Mucosa of descending colon (tissue), 3 donors: ENCODE results near the gene CREG2. TPM values are rescaled to one million over a fixed set of nuclear protein-coding genes. Genes with fewer than 3 reads are reported as not detected.
A peak's percentile ranks its signal among the peaks of the same experiment; 100 is the strongest.

Source experiments
- ATAC-seq: fragments of 200-7000 bp; cut with Tn5 transposase; one replicate; pipeline ENCODE4 v1.9.1; 2020; ENCODE audit warnings: mild to moderate bottlenecking, moderate library complexity
- DNase-seq, 3 donors: peaks; one replicate each; pipeline ENCODE4 v3.0.0-alpha.2; 2020
- H3K36me3 ChIP-seq: fragments of 200-600 bp; one replicate; pipeline ENCODE4 v1.8.0; 2021; ENCODE audit warnings: low read depth, mild to moderate bottlenecking
- H3K4me1 ChIP-seq: fragments of 200-600 bp; one replicate; pipeline ENCODE4 v1.8.0; 2021; ENCODE audit warnings: low read depth, mild to moderate bottlenecking
- H3K4me3 ChIP-seq: fragments of 200-600 bp; one replicate; pipeline ENCODE4 v1.8.0; 2021; ENCODE audit warnings: mild to moderate bottlenecking
- H3K9me3 ChIP-seq: fragments of 200-600 bp; one replicate; pipeline ENCODE4 v1.8.0; 2021; ENCODE audit warnings: mild to moderate bottlenecking
- CTCF ChIP-seq: fragments of 200-600 bp; IDR thresholded peaks from one replicate; pipeline ENCODE4 v1.8.0; 2022; ENCODE audit warnings: antibody characterized with exemption, mild to moderate bottlenecking
- intact Hi-C, 2 donors: fragments of 100-400 bp; cut with DNase I in 1 of 2; cut with micrococcal nuclease in 1 of 2; formaldehyde crosslinking; loops; one replicate each; pipeline versions ENCODE4 v1.11.0 to v1.11.1; 2022; cut with DNase I, micrococcal nuclease
- total RNA-seq, 3 donors: library from RNA; stranded (reverse); fragmentation: NEBNext Ultra II Directional in 2 of 3; extraction: Animal tissue kit (Norgen Biotek cat#: 25700) in 2 of 3; gene quantifications; one replicate each; pipeline versions ENCODE4 v1.2.1 to v1.2.4, GENCODE V29; 2021 to 2023
- donor health status: DM: no; HTN: no; CAD: no; lungs with moderate emphysema.
- donor health status: DM: no; HTN: no; CAD: no.
- donor health status: DM: no; HTN: yes; CAD: no.

Gene CREG2
- total RNA-seq, 3 donors from 2014 or later: 0.19 to 1.1 TPM; not detected in 1

GRCh38 chr2:101386599-101387150 lies 628 bp downstream of the CREG2 start:
- Histone ChIP-seq H3K9me3 (no peaks in the 10 kb centered on the region), H3K4me1 (peaks cover 3% of the 10 kb centered on the region), H3K36me3 (no peaks in the 10 kb centered on the region), H3K4me3 (no peak overlapping the region)
- no peak for TF ChIP-seq CTCF
- DNase-seq (peak in 1 of 3 donors; percentile 27), ATAC-seq (peak; percentile 49)
- intact Hi-C loops: no loop called here

GRCh38 chr2:101383016-101383541 lies 4.2 kb downstream of the CREG2 start:
- no peak for ATAC-seq
- TF ChIP-seq CTCF: no peak
- H3K36me3 ChIP-seq: no peaks in the 10 kb centered on the region
- no peaks in the 10 kb centered on the region for H3K9me3 ChIP-seq
- intact Hi-C loops: no loop called here
- peaks cover 3% of the 10 kb centered on the region for H3K4me1 ChIP-seq
- H3K4me3 ChIP-seq: no peak overlapping the region
- no peak for DNase-seq

DNA sequence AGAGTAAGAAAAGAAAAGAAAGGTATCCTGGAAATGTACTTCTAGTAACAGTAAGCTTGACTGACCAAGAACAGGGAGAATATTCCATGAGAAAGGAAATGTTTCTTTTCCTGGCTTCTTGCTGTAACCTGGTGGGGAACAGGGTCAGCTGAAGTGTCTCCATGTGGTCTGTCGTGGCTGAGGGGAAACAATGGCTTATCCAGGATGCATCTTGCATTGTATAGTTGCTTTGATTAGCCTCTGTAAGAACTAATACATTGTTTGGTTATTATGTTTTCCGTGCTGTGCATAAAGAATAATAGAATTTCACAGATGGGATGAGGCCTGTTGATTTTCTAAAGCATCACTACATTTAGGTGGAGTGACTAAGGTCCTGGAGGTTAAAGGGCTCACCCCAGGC lies 4.9 kb downstream of the CREG2 start:
- ATAC-seq (no peak), DNase-seq (no peak)
- Histone ChIP-seq H3K4me1 (peaks cover 1% of the 10 kb centered on the region), H3K9me3 (no peaks in the 10 kb centered on the region), H3K36me3 (no peaks in the 10 kb centered on the region), H3K4me3 (no peak overlapping the region)
- no peak for TF ChIP-seq CTCF
- intact Hi-C loops: no loop called here

- no peaks in the 10 kb centered on the region for H3K36me3 ChIP-seq
- TF ChIP-seq CTCF: no peak
- DNase-seq: peak in 1 of 3 donors; percentile 13
- H3K4me1 ChIP-seq: no peaks in the 10 kb centered on the region
- H3K4me3 ChIP-seq: no peak overlapping the region
- ATAC-seq: peak; percentile 42
- intact Hi-C loops: no loop called here
- no peaks in the 10 kb centered on the region for H3K9me3 ChIP-seq
Observed at GRCh38 chr2:101380376-101380775, 6.9 kb downstream of the CREG2 start.

DNA sequence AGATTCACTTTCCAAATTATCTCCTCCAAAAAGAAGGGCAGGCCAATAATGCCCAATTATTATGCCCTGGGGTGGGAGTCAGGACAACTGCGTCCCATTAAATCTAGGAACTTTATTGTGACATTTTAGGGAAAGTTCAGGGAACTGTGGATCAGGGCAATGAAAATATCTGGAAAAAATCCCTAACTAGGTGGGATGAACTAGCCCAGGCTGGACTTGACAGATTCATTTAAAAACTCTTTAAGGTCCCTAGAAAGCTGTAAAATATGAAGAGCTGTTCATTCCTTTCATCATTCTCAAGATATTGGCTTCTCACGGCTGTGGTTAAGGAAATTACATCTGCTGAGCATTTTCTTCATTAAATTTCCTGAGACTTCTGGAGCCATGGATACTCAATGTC lies 8.2 kb downstream of the CREG2 start:
- Histone ChIP-seq H3K4me1 (no peaks in the 10 kb centered on the region), H3K9me3 (no peaks in the 10 kb centered on the region), H3K36me3 (no peaks in the 10 kb centered on the region), H3K4me3 (no peak overlapping the region)
- DNase-seq (no peak), ATAC-seq (no peak)
- intact Hi-C loops: no loop called here
- no peak for TF ChIP-seq CTCF

GRCh38 chr2:101375653-101376052 lies 11.7 kb downstream of the CREG2 start:
- no peak for DNase-seq
- intact Hi-C loops: no loop called here
- no peaks in the 10 kb centered on the region for H3K4me1 ChIP-seq
- no peak for ATAC-seq
- peaks cover 4% of the 10 kb centered on the region for H3K9me3 ChIP-seq
- no peaks in the 10 kb centered on the region for H3K36me3 ChIP-seq
- H3K4me3 ChIP-seq: no peak overlapping the region
- TF ChIP-seq CTCF: no peak
